Adrenal gland (tissue), 12 donors: Measurements from ENCODE around the gene VPS18. TPM values are rescaled to one million over a fixed set of nuclear protein-coding genes. Genes with fewer than 3 reads are reported as not detected.
A peak's percentile ranks its signal among the peaks of the same experiment; 100 is the strongest.

Source experiments
- DNase-seq, 7 donors: peaks; one replicate each; pipeline ENCODE4 v3.0.0-alpha.2; 2019 to 2020
- H3K27ac ChIP-seq, 5 donors: fragments of 200-600 bp; sonication (generic) in 4 of 5; 1 replicate in 3 of 5; 2 replicates in 2 of 5; pipeline versions ENCODE4 v1.5.1 to v1.8.0; 2016 to 2020; ENCODE audit warnings: mild to moderate bottlenecking in 1 of 5
- H3K27me3 ChIP-seq: fragments of 200-600 bp; 2 replicates; pipeline ENCODE4 v1.8.0; 2021
- H3K36me3 ChIP-seq, 2 donors: fragments of 200-600 bp; replicated peaks in 1 of 2; 1 replicate in 1 of 2; 2 replicates in 1 of 2; pipeline versions ENCODE4 v1.5.1 to v1.8.0; 2018 to 2022
- H3K4me1 ChIP-seq, 2 donors: fragments of 200-600 bp; replicated peaks in 1 of 2; 1 replicate in 1 of 2; 2 replicates in 1 of 2; pipeline versions ENCODE4 v1.5.1 to v1.8.0; 2018 to 2021
- H3K4me3 ChIP-seq, 4 donors: fragments of 200-600 bp; sonication (generic) in 3 of 4; one replicate each; pipeline ENCODE4 v1.5.1; 2016 to 2018
- H3K9me3 ChIP-seq, 3 donors: fragments of 200-600 bp; sonication (generic) in 1 of 3; replicated peaks in 1 of 3; 1 replicate in 2 of 3; 2 replicates in 1 of 3; pipeline versions ENCODE4 v1.5.1 to v1.8.0; 2016 to 2021
- POLR2A ChIP-seq, 2 donors: fragments of 450-650 bp; IDR thresholded peaks; one replicate each; pipeline ENCODE4 v1.6.1; 2017; ENCODE audit warnings: antibody characterized with exemption in 2 of 2, mild to moderate bottlenecking in 2 of 2, moderate library complexity in 1 of 2
- WGBS, 4 donors: extraction: QIAGEN DNeasy Blood & Tissue Kit in 2 of 4; methylation state at CpG; one replicate each; pipeline versions ENCODE4 v1.1.5 to v1.1.7; 2013 to 2017; 5-methylcytosine and 5-hydroxymethylcytosine counted together
- intact Hi-C, 2 donors: fragments of 100-400 bp; cut with DNase I; formaldehyde crosslinking; loops; one replicate each; pipeline versions ENCODE4 v1.14.1 to v1.15.0; 2022 to 2023
- polyA plus RNA-seq, 3 donors: library from polyadenylated mRNA; stranded (reverse); fragments of 200-250 nt in 2 of 3; fragments of 350-450 nt in 1 of 3; fragmentation: Illumina TruSeq in 1 of 3; extraction: RNeasy Lipid Tissue Mini Kit (QIAGEN cat#74804) in 1 of 3; gene quantifications; one replicate each; pipeline ENCODE4 v1.2.3, GENCODE V29; 2013 to 2014
- total RNA-seq, 9 donors: library from RNA; depleted of rRNA in 4 of 9; stranded (reverse); fragments of >200 nt in 4 of 9; fragments of 120-200 nt in 1 of 9; fragmentation: NEBNext Ultra II Directional in 1 of 9; extraction: Animal tissue kit (Norgen Biotek cat#: 25700) in 1 of 9; gene quantifications; one replicate each; pipeline versions ENCODE4 v1.1.0 to v1.2.4, GENCODE V29; 2013 to 2023
- TF ChIP-seq, protein P1 (sequence below), 6 experiments: fragments of 450-650 bp in 4 of 6; fragments of 200-600 bp in 2 of 6; sonication (generic) in 1 of 6; IDR thresholded peaks; 1 replicate in 5 of 6; 2 replicates in 1 of 6; pipeline versions ENCODE4 v1.5.1 to v1.8.0; 2016 to 2021; ENCODE audit warnings: antibody characterized with exemption in 6 of 6, mild to moderate bottlenecking in 2 of 6, moderate library complexity in 1 of 6
- donor health status: healthy with polysubstance abuse.
- donor health status: Bipolar disorder and iron deficiency.
- donor health status: DM: yes; HTN: yes; CAD: no.
- donor health status: DM: no; HTN: no; CAD: no.
- donor health status: DM: no; HTN: no; CAD: no.
- donor health status: DM: yes; HTN: yes; CAD: no.

The VPS18 gene
- total and polyA plus RNA-seq, 12 donors: 8.9 to 43.4 (median 30.0) TPM

DNA sequence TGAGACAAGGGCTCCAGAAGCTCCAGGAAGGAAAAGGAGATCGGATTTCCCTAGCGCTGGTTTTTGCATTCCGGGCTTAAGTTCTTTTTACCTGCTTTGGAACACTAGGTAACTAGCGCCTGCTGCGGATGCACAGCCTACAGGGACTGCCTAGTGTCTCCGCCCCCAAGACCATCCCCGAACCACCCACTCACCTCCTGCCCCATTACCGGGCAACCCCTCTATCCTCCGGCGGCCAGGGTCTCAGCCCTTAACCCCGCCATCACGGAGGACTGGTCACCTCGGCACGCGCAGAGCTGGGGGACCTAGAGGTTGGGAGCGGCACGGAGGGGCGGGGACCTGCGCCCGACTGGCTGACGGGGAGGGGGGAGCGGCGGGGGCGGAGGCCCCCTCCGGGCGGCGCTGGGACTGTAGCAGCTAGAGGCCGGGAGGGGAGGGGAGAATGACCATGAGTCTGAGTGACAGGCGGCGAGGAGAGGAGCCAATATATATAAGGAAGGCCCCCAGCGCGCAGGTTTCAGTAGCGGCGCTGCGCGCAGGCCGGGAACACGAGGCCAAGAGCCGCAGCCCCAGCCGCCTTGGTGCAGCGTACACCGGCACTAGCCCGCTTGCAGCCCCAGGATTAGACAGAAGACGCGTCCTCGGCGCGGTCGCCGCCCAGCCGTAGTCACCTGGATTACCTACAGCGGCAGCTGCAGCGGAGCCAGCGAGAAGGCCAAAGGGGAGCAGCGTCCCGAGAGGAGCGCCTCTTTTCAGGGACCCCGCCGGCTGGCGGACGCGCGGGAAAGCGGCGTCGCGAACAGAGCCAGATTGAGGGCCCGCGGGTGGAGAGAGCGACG is 34.8 kb downstream of the VPS18 start, which contains the start of gene DLL4:
Gene DLL4 (plus strand): TSS at position 520 of the 839 bp plus-strand sequence. CDS start 329 bp downstream, outside the sequence.
- DNase-seq: peak in 5 of 7 donors; percentile 51 to 75 (median 59)
- intact Hi-C loops: no loop called here
- Histone ChIP-seq H3K4me1 (peaks cover 41 to 50% of the 10 kb centered on the region in 2 donors), H3K4me3 (peak within 1 kb of the TSS in 2 of 4 donors; percentile 32 to 55), H3K27me3 (peaks cover 42% of the 10 kb centered on the region), H3K27ac (peak within 1 kb of the TSS in 1 of 5 donors; percentile 27), H3K9me3 (no peaks in the 10 kb centered on the region), H3K36me3 (no peaks in the 10 kb centered on the region)
- peak; percentile 69 to 71 for TF ChIP-seq POLR2A (IDR thresholded peaks at IDR 0.05)
- TF ChIP-seq, protein P1, sequence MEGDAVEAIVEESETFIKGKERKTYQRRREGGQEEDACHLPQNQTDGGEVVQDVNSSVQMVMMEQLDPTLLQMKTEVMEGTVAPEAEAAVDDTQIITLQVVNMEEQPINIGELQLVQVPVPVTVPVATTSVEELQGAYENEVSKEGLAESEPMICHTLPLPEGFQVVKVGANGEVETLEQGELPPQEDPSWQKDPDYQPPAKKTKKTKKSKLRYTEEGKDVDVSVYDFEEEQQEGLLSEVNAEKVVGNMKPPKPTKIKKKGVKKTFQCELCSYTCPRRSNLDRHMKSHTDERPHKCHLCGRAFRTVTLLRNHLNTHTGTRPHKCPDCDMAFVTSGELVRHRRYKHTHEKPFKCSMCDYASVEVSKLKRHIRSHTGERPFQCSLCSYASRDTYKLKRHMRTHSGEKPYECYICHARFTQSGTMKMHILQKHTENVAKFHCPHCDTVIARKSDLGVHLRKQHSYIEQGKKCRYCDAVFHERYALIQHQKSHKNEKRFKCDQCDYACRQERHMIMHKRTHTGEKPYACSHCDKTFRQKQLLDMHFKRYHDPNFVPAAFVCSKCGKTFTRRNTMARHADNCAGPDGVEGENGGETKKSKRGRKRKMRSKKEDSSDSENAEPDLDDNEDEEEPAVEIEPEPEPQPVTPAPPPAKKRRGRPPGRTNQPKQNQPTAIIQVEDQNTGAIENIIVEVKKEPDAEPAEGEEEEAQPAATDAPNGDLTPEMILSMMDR (IDR thresholded peaks at IDR 0.05): no peak
- 0 to 4% (median 1%) methylated on average over 10 to 71 of the region's 71 CpGs for WGBS, 4 donors

DNA sequence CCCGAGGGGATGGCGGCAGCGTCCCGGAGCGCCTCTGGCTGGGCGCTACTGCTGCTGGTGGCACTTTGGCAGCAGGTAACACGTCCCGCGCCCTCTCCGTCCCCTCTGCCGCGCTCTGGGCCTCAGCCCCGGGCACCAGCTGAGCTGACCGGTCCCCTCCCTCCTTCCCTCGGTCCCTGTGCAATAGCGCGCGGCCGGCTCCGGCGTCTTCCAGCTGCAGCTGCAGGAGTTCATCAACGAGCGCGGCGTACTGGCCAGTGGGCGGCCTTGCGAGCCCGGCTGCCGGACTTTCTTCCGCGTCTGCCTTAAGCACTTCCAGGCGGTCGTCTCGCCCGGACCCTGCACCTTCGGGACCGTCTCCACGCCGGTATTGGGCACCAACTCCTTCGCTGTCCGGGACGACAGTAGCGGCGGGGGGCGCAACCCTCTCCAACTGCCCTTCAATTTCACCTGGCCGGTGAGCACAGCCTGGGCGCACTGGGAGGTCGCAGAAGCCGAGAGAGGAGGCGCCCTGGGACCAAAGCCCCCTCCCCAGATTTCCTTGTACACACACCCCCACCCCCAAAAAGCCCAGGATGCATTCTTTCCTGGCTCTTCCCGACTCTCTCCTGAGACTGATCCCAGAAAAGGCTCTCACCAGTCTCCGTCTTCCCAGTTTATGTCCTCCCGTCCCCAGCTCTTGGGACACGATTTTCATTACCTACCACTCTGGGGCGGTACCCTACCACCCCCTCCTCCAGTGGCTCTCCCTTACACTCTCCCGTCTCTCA is 35.6 kb downstream of the VPS18 start:
- Histone ChIP-seq H3K36me3 (no peaks in the 10 kb centered on the region), H3K27me3 (peaks cover 42% of the 10 kb centered on the region), H3K4me1 (peaks cover 41 to 50% of the 10 kb centered on the region in 2 donors), H3K27ac (peak overlapping the region in 1 of 5 donors; percentile 27), H3K9me3 (no peaks in the 10 kb centered on the region), H3K4me3 (peak overlapping the region in 1 of 4 donors; percentile 55)
- WGBS, 4 donors: 0 to 3% (median 2%) methylated on average over 11 to 53 of the region's 56 CpGs
- DNase-seq: peak in 5 of 7 donors; percentile 51 to 60 (median 55)
- TF ChIP-seq, protein P1 (IDR thresholded peaks at IDR 0.05): no peak
- no peak for TF ChIP-seq POLR2A (IDR thresholded peaks at IDR 0.05)
- intact Hi-C loops: no loop called here

DNA sequence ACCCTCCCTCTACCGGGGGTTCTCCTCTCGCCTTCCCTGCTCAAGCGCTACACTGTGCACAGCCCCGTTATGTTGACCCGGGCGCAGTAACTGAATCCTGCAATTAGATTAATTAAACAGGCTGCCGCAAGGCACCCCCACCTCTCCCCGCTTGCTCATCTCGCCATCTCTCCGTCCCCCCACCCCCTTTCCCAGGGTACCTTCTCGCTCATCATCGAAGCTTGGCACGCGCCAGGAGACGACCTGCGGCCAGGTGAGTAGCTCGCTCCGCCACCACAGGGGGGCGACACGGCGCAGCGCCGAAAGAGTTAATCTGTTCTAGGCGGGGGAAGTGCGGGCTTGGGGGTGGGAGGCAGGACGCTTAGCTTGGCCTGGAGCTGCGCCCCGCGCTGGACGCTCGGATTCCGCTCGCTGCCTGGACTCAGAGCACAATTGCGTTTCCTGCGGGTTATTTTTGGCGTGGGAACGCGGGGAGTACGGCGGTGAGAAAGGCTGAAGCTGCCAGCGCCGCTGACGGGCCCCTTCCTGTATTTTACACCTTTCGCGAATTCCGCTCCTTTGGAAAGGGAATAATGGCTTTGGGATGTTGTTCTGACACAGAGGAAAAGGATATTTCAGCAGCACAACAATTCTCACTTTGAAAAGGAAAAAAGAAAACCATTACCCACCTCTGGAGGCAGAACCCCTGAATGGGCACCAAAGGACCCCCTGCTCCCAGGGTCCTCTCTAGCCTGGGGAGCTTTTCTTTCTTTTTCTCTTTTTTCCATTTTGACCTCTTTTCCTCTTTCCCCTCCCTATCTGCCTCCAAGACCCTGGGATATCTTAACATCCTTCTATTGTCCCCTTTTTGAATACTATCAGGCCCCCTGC is 36.4 kb downstream of the VPS18 start:
- H3K27ac ChIP-seq: peak overlapping the region in 1 of 5 donors; percentile 17
- peaks cover 42% of the 10 kb centered on the region for H3K27me3 ChIP-seq
- H3K9me3 ChIP-seq: no peaks in the 10 kb centered on the region
- no peak for TF ChIP-seq POLR2A (IDR thresholded peaks at IDR 0.05)
- TF ChIP-seq, protein P1 (IDR thresholded peaks at IDR 0.05): peak in 5 of 6 experiments; percentile 5 to 43 (median 27)
- H3K4me1 ChIP-seq: peaks cover 40 to 48% of the 10 kb centered on the region in 2 donors
- H3K4me3 ChIP-seq: peak overlapping the region in 1 of 4 donors; percentile 55
- no peaks in the 10 kb centered on the region for H3K36me3 ChIP-seq
- DNase-seq: peak in 6 of 7 donors; percentile 35 to 75 (median 46)
- WGBS, 4 donors: 1 to 3% (median 2%) methylated on average over 22 to 46 of the region's 46 CpGs
- intact Hi-C loops: no loop called here
